ENCODE measurements around the gene KLF7.

KLF7 gene

GRCh38 chr2:207166349-207167098 is 776 bp upstream of the KLF7 start:
- peak; percentile 76 to 77 for DNase-seq

DNA sequence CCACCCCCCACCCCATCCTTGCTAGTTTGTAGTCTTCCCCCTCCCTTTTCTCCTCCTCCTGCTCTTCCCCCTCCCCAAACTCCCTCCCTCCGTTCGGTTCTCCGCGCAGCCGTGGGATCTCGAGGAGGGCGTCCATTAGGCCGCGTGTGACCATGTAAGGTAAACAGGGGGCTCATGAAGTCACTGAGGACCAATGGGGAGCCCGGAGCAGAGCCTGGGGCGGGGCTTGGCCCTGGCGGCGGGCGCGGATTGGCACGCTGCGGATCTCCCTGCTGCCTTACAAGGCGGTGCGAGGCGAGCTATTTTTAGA is 246 bp upstream of the KLF7 start:
- peak; percentile 97 to 98 for DNase-seq

DNA sequence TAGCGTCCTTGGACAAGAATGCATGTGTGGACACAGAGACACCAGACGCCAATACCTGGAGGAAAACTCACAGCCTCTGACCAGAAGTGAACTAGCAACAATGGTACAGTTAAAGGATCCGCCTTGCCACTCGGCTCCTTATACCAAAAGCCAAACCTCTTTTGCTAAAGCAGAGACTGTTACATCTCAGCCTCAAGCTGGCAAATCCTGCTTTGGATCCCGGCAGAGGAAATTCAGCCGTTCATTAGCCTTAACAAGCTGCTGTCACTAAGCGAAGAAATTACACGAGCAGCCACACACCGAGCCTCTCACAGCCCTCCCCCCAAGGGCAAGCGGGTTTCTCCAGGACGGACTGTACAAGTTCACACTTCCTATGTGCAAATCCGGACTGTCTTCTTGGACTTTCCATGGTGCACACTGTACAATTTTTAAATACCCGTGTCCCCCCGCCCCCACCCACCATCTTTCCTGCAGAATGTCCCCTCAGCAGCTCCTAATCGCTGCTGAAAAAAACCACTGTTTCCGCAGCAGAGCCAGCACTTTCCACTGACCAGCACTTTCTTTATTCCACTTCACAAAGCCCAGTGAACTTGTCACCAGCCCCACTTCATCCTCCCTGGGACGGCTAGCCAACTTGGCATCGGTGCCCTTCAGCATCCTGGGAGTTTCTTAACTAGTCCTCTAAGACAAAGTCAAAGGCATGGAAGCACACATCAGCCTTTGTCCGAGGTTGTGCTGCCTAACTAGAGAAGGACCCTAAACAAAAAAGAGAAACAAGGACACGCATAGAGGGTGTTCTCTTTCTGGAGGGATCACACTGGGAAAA is 1.5 kb downstream of the KLF7 start:
- DNase-seq: peak; percentile 33 to 36

DNA sequence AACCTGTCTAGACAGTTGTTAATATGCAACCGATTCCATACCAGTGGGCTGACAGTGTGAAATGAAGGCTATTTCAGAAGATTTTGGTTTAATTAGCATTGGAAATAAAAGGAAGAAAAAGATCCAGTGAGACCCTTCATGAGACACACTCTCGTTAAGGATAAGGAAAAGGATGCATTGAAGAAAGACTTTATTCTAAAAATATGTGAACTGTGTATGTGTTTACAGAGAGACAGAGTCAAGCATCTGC is 2.1 kb downstream of the KLF7 start:
- DNase-seq: no peak

- DNase-seq: no peak
Observed at GRCh38 chr2:207163053-207163755, 2.5 kb downstream of the KLF7 start.

DNA sequence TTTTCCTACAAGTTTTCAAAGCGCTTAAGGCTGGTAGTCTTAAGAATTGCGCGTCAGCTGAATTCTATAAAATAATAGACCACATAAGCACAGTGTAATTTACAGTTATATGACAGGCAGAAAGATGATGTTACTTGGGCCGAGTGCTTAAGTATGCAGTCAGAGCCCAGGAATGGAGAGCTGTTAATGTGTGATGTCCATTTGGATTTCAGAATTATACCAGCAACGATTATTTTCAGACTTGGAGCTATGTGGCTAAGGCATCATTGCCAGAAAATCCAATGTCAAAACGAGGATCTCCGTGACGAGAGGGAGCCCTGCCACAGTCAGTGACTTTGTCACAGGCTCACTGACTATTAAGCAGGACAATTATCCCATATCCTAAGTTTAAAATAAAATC is 3.4 kb downstream of the KLF7 start:
- no peak for DNase-seq

- no peak for DNase-seq
Observed at GRCh38 chr2:207161247-207162123, 4.3 kb downstream of the KLF7 start.

DNA sequence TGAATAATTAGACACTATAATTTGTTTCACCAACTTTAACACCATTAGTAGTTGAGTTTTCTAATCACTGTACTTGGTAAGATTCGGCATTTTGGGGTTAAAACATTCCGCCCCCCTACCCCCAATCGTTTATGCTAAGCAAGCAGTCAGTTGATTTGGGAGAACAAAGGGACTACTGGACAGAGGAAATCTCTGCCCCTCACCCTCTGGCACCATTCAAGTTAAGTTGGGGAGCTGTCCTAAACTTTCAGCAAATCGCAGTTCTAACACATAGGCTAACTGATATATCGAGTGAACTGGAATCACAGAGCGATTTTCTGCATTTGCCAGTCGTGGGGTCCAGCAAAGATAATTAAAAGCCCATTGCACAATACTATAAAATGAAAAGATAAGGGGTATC is 5.6 kb downstream of the KLF7 start:
- DNase-seq: no peak

- no peak for DNase-seq
Observed at GRCh38 chr2:207159002-207159401, 6.7 kb downstream of the KLF7 start.

DNA sequence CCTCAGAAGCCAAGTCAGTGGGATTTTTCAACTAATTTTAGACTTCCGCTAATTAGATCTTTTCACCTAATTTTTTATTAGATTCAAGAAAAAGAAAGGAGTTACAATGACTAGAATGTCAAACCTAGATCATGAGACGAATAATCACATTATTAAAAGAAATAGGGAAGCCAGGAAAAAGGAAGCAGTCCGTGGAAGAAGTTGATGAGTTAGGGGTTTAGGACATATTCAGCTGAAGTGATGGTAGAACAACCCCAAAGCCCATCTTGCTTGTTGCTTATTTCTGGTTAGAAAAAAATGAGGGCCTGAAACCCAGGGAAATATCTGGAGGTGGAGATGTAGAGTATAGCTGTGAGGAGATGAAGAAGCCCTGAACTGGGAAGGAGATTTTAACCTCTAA is 8.0 kb downstream of the KLF7 start:
- DNase-seq: no peak

DNA sequence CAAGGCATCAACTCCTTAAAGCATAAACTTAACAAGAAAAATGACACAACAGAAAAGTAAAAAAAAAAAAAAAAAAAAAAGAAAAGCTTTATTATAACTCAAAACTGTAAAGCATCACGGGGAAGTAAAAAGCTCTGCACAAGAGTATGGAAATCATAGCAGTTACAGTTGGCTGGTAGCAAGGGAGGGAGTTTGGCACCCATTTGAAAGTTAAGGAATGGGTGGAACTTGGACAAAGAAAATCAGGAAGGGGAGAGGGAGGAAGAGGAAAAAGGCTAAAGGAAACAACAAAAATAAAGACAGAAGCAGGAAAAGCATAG is 8.6 kb downstream of the KLF7 start:
- DNase-seq: no peak

DNA sequence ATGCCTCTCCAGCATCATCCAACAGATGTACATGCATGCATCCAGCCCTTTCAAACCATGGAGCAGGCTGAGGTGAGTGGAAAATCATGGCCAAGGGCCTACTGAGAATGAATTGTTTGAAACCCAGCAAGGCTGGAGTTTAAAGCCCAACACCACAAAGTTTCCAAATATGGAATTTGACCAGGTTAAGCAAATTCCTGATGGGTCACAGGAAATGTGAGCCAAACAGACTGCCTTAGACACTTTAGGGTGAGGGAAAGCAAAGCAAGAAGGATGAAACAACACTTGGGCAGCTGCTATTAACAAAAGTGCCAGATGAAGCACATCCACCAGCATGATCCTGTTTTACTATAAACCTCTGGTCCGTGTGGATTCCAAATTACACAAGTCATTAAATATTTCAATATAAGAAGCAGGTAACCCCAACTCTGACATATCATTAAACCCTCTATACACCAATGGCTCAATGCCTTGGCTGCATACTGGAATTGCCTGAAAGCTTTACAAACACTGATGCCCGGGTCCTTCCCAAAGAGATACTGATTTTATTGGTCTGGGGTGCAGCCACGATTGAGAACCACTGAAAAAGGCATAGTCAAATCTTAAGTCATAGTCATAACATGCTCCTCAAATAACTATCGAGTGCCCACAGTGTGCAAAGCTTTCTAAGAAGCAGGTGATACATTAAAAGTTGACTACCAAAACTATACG is 9.1 kb downstream of the KLF7 start:
- no peak for DNase-seq

DNA sequence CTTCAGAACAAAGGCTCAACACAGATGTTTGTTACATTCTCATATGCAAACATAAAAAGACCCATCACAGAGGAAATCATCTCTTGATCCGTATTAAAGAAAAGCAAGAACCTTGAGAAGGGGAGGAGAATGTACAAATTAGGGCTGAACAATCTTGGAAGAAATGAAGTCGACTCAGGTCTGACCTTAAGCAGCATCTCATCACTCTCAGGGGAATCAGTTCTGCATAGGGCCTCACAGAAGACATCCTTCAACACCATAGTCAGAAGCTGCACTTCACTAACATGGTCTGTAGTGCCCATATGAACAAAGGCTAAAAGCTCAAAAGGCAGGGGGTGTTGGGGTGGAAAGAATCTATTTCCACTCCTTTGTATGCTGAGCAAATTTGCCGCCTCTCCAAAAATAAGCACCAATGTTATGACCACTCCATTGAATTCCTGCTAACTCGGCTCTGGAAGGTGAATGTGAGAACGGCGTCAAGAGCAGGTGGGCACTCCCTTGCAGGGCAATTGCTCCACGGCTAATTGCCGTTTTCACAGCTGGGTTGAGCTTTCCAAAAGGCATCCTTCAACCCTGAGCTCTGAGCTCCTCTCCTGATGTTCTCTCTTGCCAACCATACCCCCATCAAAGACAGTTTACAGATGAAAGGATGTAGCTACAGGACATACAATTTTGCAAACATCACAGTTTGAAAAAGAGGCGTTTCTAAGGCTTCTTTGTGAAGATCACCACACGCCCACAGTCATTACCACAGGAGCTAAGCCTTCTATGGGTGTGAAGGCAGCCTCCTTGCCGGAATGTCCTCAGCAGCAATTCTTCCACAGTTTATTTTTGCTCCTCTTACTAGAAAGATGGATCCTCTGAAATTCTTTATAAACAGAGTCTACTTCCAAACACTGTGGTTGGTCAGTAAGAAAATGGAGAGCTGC is 10.0 kb downstream of the KLF7 start:
- no peak for DNase-seq

DNA sequence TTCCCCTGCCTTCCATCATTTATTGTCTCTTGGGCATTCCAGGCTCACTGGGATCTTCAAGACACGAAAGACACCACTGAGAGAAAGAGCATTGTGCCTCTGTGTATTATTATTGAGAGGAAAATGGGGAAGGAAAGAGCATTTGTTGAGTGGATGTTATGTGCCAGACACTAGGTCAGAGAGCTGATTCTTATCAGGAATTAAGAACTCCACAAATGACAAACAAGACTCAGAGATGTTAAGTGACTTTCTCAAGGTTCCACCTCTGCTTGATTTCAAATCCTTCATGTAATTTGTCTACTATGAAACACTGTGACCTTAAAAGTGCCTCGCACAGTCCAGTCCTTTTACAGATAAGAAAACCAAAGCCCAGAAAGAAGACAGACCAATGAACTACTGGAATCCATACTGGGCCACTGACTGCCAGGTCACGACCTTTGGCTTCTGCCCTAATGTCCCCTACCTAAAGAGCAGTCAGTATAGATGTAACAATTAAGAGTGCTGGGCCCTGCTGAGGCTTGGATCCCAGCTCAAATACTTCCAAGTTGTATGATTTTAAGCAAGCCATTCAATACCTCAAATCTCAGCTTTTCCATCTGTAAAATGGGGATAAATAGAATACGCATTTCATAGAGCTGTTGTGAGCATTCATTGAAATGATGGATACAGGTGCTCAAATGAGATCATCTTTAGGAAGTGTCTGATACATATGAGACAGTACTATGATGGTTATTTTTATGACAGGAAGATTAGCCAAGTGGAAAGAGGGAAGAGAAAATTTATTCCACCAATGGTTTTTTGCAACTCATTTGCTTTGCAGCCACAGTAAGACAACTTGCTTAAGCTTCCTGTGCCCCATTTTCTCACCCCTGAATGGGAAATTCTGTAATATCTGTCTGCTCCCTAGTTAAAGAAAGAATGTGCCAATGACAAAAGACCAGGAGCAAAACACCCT is 10.9 kb downstream of the KLF7 start:
- DNase-seq: no peak

DNA sequence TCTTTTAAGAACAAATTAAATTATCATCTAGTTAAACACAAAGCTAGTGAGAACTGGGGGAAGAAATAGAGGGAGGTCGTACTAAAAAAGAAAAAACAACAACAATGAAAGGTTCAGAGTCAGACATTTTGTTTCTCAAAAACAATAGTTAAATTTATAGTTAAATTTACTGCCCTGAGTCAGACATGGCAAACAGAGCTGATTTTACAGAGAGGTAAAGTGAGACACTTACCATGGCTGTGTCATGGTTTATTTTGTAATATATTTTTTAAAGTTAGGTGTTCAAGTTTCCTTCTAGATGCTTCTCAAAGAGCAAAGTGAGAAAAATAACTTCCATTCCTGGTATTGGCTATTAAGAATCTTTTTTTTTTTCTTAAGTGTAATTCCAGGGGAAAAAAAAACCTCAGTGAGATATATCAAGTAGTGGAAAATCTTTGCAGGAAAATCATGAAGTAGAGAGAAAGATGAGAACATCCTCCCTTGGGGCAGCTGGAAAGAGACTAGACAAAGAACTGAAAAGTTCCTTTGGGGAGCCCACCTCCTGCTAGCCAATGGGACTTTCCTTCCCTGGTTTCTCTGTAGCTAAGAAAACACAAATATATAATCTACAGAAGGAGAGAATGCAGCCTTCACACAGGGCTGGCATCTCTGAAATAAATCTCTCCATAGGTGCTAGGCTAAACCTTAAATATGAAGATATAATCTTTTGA is 12.3 kb downstream of the KLF7 start:
- DNase-seq: no peak

DNA sequence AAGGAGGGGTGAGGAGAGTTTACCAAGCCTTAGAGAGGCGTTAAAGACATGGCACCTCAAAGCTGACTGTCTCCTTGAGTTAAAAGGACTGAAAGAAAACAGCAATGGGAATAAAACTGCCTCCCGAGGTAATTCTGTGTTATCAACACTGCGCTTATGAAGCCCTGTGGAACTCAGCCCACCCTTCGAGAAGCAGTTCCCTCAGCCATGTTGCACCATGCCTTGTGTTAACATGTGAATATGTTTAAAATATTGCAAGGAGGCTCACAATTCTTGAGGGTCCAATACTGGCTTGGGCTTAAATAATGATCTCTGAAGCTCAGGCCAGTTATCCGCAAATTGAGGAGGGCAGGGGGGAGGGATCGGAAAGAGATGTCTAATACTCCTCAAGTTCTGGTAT is 14.7 kb downstream of the KLF7 start:
- no peak for DNase-seq

DNA sequence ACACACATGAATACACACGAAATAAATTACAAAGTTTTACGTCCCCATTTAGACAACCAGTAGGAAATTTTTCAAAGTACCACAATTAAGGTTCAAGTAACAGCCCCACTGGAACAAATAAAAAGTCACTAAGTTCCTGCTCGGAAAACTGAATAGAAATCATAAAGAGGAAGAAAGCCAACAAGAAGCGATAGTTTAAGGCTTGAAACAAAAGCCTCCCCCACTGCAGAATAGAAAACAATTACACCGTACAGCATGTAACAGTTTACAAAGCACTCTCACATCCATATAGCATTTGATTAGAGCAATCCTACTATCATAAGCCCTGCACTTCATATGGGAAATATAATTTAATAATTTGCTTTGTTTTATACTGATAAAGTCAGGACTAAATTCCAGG is 15.5 kb downstream of the KLF7 start:
- no peak for DNase-seq

- DNase-seq: no peak
Observed at GRCh38 chr2:207149249-207150213, 16.2 kb downstream of the KLF7 start.

DNA sequence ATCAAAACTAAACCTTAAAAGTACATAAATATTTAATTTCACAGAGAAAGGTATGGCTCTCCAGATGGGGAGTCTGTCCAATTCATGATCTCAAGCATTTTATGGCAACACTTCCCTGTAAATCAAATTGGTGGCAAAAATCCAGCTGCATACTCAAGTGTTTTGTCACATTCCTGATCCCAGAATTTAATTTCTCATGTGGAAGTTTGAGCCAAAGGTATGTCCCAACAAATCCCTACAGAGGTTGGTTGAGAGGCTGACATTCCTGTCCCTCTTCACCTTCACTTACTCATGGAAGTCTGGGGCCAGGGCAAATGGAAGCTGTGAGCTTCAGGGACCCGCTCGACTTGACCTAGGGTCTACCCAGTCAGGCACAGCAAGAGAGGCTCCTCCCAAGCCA is 17.7 kb downstream of the KLF7 start:
- no peak for DNase-seq

Measured in CD4-positive, alpha-beta T cell treated with Interferon alpha-2 for 1 hour (primary cell).